NK-92 (cell line): ENCODE data around the gene SUPT3H.

ENCODE experiments used
- DNase-seq: peaks from one replicate; lab custom pipeline; 2025; ENCODE audit not compliant: unreplicated experiment; lab: John Stamatoyannopoulos, UW

SUPT3H gene

DNA sequence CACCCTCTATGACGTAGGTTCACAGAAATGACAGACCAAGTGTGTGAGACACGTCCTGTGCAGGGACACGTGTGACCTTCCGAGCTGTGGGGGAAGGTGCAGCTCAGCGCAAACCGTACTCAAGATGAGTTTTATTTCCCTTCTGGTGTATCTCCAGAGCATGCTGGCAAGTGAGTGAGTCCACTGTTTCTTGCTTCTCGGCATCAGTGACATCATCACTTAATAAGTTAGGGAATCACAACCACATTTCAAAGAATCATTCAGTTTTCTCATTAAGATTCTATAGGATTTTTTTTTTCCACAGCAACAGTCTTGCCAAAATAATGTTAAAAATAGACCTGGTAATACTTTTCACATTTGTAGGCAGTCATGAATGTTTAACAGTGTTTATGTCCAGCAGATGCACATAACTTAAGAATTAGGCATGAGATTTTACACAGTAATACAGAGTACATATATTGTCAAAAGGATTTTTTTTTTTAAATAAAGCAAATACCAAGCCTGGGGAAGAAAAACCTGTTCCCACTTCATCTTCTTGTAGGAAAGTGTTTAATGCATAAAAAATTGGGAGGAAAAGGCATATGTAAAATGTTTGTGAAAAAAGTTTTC lies 572.4 kb downstream of the SUPT3H start:
- DNase-seq: no peak

DNA sequence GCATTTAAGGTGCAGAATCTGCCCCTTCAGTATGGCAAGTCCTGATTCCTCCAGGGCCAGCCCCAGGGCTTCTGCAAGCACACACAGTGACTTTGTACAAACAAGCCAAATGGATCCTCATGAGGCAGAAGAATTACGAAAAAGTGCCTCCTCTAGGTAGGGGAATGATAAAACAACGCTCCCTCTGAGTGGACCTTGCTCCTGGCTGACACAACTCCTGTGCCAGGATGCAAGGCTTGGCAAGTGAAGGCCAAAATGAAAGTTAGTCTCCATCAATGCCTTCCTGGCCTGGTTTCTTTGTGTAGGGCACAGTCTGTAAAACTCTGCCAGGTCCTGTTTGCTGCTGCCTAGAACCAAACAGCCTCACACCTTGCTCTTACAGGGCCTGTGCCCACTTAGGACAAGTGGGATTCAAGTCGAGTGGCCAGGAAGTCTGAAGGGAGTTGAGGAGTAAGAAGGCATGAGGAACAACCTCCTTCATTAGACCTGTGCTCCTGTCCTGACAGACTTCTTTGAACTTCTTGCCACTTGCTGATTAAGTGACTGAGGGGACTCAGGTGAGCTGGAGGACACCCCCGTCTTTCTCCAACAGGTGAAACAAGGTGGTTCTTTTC lies 573.1 kb downstream of the SUPT3H start:
- DNase-seq: no peak

DNA sequence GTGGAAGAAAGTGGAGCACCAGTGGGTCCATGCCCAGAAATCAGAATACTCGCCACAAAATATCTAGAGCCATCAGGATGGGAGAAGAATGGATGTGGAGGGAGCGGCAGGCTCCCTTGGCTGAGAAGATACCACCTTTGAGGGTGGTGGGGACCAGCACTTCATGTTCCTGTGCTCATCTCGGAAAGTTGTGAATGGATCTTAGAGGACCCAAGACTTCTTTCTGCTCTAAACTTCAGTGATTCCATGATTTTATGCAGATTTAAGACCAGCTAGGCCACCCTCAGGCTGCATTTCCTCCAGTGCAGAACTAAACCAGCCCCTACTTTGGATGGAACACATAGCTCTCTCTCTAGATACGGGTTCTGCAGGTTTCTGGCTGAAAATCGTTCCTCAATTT lies 573.7 kb downstream of the SUPT3H start:
- no peak for DNase-seq

DNA sequence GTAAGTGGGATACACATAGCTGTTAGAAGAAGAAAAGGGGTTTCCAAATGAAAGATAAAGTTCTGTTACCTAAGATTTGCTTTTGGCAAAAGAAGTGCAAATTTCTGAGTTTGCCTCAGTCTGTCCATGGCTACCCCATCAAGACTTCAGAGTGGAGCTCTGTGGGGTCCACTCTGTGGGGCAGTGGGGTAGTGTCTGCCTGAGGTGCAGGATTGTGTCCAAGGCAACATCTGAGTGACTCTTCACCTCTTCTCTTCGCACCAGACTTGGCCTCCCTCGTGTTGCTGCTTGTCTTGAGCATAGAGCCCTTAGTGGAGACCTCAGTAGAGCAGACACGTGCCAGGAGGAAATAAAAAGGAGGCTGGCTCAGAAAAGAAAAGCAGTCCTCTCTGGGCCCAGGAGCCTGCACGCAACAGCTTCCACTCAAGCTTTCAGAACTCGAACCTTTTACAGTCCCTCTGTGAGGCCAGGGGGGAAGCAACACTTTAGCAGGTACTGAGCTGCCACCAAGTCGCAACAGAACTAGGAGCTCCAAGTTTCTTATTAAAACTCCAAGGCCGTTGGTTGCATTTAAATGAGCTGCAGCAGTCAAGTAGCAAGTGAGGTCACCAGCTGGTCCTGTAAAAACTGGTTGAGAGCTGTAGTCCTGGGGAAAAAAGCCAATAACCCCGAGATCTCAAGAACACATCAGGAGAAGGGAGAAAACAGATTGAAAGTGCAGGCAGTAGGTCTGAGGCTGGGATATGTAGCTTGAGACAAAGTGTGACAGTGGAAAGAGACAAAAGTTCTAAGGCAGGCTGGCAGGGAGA lies 576.7 kb downstream of the SUPT3H start:
- no peak for DNase-seq

DNA sequence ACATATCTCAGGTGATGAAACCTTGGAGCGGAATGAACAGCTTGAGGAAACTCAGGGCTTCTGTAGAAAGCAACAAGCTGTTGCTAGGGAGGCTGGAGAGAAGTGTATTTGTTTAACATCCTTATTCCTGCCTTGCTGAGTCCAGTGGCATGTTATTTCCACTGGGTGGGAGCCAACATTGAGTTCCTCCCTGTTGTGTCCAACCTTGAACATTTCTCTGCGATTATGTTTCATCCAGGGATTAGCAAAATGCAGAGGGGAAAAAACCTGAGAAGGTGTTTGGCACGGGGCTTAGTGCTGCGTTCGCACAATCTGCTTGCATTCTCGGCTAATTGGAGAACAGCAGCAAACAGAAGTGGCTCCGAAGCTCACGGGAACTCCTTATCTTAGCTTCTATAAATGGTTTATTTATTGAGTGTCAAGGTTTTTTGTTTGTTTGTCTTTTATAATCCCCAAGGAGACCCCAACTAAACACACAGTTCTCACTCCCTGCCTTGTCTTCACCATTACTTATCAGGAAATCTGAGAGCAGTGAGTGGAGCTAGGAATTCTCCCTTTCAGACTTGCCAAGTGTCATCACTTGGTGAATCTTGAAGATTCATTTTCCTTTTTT lies 577.5 kb downstream of the SUPT3H start:
- DNase-seq: no peak

DNA sequence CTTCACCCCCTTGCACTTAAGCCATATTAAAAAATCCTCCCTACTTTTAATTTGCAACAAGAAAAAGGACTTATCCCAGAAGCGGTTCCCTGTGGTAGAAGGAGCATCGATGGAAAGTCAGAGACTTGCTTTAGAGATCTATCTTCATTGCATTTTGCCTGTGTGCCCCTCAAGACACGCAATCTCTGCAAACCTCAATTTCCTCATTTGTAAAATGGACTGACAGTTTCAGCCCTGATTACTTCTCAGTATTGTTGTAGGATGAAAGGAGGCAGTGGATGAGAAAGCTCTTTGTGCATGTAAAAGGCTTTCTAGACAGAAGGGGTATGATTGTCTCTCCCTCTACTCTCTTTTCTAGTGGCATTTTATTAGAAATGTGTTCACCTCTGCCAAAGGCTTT lies 580.0 kb downstream of the SUPT3H start:
- no peak for DNase-seq

DNA sequence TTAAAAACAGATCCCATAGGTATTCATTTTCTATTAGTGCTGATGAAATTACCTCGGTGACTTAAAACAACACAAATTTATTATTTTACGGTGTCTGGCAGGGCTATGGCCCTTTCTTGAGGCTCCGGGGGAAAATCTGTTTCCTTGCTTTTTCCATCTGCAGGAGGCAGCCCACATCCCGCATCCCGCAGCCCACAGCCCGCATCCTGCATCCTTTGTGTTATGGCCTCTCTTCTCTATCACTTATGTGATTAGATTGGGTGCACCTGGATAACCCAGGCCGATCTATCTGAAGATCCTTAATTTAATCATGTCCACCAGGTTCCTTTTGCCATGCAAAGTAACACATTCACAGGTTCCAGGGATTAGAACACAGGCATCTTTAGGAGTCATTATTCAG lies 582.4 kb downstream of the SUPT3H start:
- DNase-seq: no peak

DNA sequence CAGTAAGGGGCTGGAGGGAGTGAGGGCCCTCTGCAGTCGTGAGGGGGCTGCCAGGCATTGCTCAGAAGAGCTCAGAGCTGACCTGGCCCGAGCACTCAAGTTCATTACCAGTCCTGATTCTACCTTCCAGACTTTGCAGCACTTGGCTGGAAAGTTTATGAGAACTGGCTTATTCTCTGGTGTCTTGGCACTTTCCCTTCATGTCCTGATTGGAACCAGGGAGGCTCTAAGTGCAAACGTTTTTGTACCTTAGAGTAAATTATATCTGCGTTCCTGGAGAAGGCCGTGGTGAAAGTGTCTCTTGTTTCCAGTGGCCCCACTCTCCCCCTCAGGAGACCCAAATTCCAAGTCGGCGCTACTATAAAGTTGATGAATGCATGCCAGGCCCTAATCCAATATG lies 587.9 kb downstream of the SUPT3H start:
- no peak for DNase-seq

DNA sequence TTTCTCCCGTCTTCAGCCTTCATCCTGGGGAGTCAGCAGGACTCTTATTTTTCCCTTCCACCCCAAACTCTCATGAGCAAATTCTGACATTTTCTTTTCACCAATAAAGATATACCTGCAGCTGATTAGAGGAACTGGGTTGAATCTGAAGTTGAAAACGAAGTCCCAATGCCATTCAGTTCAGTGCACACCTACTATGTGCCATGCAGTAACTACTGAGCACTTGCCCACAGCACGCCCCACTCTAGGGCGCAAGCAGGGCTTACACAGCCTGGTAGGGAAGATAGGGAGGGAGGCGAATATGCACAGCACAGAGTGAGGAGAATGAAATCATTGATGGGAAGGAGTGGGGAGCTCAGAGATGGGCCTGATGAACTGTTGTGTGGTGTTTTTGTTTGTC lies 588.7 kb downstream of the SUPT3H start:
- no peak for DNase-seq

DNA sequence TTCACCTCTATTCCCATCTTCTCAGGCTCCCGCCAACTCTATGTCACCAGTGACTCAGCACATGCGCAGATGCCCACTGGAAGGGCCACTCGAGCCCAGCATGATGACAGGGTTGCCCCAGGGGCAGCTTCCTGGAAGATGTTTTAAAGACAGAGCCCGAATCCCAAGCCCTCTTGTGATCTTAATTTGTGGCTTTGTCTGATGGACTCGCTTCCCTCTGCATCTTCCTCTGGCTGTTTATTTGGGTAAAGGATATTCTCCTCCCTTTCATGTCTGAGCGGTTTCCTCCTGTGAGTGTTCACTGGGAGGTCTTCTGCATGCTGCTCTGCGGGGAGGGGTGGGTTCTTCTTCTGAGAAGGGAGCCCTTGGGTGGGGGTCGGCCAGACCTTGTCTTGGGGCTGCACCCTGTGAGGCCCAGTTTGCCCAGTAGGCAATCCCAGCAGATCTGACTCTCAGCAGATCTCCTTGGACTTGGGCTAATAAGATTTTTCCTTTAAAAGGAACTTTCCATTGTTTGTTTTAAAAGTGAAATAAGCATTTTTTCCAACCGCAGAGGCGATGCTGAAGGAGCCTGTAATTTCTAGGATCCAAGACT lies 589.2 kb downstream of the SUPT3H start:
- no peak for DNase-seq

DNA sequence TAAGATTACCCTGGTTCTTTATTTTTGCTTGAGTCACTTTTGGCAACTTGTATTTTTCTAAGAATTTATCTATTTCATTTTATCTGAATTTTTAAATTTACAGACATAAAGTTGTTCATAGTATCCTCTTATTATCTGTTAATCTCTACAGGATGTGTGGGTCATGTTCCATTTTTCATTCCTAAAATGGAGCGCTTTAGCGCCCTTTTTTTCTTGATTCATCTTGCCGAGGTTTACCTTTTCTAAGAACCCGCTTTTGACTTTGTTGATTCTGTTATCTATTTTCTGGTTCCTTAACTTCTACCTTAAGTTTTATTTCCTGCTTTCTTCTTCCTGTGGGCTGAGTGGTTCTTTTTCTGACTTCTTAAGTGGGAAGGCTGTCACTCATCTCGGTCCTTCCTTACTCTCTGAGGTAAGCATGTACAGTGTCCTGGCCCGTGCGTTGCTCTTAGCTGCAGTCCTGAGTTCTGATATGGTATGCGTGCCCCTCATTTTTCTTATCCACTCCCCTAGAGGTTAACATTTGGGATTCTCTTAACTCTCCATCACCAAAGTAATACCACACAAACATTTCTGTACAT lies 590.4 kb downstream of the SUPT3H start:
- no peak for DNase-seq

DNA sequence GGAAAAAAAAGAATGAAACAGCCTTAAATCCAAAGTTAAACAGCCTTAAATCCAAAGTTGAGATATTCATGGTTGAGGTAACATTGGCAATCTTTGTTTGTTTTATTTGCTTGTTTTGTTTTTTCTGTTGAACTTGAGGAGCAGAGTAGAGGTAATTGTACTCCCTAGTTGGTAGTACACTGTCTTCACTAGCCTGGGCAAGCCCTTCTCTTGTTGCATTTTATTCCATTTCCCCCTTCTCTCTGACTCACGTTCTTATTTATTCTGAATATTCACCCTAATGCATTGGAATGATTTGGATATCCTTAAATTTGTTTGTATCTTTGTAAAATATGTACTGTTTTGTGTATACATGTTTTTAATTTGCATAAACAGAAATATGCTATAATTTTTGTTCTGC lies 592.6 kb downstream of the SUPT3H start:
- no peak for DNase-seq

DNA sequence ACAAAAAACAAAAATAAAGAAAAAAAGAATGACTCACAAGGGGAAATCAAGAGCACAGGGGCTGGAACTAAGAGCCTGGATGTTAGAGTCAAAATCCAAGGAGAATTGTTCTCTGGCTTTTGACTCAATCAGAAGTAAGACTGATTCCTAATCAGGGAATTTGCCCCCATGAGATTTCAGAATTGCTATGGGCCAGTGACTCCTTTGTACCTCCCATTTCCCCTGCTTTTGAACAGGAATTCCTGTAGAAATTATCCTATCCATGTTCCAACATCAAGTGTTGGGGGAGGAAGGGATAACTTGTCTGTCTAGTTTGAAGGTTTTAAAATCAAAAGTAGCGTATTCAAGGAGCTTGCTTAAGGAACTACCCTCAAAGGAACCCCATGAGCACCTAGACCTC lies 593.5 kb downstream of the SUPT3H start:
- no peak for DNase-seq

DNA sequence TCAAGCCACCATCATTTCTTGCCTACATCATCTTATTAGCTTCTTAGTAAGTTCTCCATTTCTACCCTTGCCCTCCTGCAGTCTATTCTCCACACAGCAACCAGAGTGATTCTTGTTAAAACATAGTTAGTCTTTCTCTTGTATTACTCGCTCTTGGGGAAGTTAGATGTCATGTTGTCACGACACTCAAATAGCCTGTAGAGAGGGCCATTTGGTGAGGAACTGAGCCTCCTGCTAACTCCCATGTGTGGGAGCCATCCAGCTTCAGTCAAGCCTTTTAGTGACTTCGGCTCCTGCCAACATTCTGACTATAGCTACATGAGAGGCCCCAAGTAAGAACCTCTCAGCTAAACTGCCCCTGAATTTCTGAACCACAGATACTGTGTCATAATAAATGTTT lies 594.8 kb downstream of the SUPT3H start:
- no peak for DNase-seq

DNA sequence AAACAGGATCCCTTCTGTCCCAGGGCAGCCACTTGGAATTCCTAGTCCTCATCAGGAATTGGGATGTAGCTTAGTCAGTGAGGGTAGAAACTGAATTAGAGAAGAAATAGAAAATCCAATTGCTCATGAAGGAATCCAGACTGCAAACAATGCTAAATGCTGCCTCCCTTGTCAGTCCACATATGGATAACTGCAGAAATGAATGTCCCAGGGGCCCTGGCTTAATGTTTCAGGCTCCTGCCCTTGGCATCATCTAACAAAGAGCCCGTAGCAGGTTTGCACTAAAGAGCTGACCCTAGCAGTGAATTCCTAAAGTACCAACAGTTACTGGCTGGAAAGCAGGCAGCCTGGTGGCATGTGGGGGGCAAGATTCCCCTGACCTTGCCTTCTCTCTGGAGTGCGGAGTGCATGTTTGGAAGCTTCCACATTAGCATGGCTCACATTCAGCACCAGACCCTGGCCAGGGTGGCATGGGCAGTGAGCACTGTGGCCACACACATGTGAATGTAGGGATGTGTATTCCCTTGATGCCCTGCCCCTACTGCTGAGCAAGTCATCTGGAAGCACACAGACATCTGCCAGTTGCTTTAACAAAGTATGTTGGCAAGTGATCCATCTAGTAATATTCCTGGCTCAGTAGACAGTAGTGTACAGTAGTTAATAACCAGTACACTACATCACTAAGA lies 595.7 kb downstream of the SUPT3H start:
- DNase-seq: no peak

DNA sequence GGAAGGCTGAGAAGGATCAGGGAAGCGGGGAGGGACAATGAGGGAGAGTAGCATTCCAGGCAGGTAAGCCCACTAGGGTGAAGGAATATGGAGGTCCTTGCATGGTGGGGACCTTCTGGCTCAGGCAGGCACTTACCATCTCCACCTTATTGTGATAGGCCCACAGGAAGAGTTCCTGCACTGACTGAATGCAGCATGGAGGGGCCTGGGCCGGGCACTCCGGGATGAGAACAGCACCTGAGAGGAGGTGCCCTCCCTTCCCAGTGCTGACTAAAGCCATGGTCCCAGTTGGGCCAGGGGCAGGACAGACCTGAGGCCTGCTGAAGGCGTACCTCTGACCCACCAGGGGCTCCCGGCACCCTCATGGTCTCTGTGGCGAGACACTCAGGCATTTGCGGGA lies 597.6 kb downstream of the SUPT3H start:
- DNase-seq: no peak

DNA sequence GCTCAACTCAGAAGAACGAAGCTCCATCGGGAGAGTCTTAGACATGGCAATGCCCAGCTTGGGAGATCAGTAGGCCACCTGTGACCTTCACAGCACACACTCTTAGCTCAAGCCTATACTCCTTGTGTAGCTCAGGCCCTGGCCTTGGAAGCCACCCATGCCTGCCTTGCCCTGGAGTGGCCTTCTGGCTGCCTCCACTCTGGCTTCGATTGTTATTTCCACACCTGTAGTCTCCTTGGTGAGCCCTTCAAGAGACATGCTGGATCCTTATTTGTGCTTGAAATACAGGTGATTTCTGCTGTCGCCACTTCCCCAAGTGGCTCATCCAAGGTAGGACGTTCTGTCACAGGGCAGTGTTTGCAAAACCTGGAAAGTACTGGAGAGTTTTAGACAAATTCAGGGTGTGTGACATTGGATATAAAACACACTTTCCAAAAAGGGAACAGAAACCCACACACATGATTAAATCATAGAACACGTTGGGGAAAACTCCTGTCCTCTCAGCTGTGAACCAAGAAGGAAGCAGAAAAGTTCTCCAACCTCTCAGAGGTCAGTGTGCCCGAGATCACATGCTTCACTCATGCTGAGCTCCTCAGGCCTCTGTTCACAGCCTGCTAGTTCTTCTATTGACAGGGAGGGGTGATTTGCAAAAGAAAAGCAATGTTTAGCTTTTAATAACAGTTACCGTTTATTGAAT lies 598.5 kb downstream of the SUPT3H start:
- DNase-seq: no peak
